Mucosa of descending colon (tissue), 3 donors: Measurements from ENCODE around the gene METTL8. TPM values are rescaled to one million over a fixed set of nuclear protein-coding genes. Genes with fewer than 3 reads are reported as not detected.

Experiments
- ATAC-seq: fragments of 200-7000 bp; cut with Tn5 transposase; one replicate; pipeline ENCODE4 v1.9.1; 2020; ENCODE audit warnings: mild to moderate bottlenecking, moderate library complexity
- DNase-seq, 3 donors: peaks; one replicate each; pipeline ENCODE4 v3.0.0-alpha.2; 2020
- H3K36me3 ChIP-seq: fragments of 200-600 bp; one replicate; pipeline ENCODE4 v1.8.0; 2021; ENCODE audit warnings: low read depth, mild to moderate bottlenecking
- H3K4me1 ChIP-seq: fragments of 200-600 bp; one replicate; pipeline ENCODE4 v1.8.0; 2021; ENCODE audit warnings: low read depth, mild to moderate bottlenecking
- H3K4me3 ChIP-seq: fragments of 200-600 bp; one replicate; pipeline ENCODE4 v1.8.0; 2021; ENCODE audit warnings: mild to moderate bottlenecking
- H3K9me3 ChIP-seq: fragments of 200-600 bp; one replicate; pipeline ENCODE4 v1.8.0; 2021; ENCODE audit warnings: mild to moderate bottlenecking
- intact Hi-C, 2 donors: fragments of 100-400 bp; cut with DNase I in 1 of 2; cut with micrococcal nuclease in 1 of 2; formaldehyde crosslinking; loops; one replicate each; pipeline versions ENCODE4 v1.11.0 to v1.11.1; 2022; cut with DNase I, micrococcal nuclease
- long read RNA-seq, 2 donors: library from polyadenylated mRNA; unstranded; transcript quantifications; one replicate each; pipeline ENCODE4 v2.0.0, GENCODE V29; 2019 to 2021
- total RNA-seq, 3 donors: library from RNA; stranded (reverse); fragmentation: NEBNext Ultra II Directional in 2 of 3; extraction: Animal tissue kit (Norgen Biotek cat#: 25700) in 2 of 3; gene quantifications; one replicate each; pipeline versions ENCODE4 v1.2.1 to v1.2.4, GENCODE V29; 2021 to 2023
- TF ChIP-seq, protein P1 (sequence below): fragments of 200-600 bp; IDR thresholded peaks from one replicate; pipeline ENCODE4 v1.8.0; 2022; ENCODE audit warnings: antibody characterized with exemption, mild to moderate bottlenecking
- donor health status: DM: no; HTN: no; CAD: no; lungs with moderate emphysema.
- donor health status: DM: no; HTN: no; CAD: no.
- donor health status: DM: no; HTN: yes; CAD: no.

The METTL8 gene, protein sequence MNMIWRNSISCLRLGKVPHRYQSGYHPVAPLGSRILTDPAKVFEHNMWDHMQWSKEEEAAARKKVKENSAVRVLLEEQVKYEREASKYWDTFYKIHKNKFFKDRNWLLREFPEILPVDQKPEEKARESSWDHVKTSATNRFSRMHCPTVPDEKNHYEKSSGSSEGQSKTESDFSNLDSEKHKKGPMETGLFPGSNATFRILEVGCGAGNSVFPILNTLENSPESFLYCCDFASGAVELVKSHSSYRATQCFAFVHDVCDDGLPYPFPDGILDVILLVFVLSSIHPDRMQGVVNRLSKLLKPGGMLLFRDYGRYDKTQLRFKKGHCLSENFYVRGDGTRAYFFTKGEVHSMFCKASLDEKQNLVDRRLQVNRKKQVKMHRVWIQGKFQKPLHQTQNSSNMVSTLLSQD
- 10 to 100 TPM; 15.9 to 44.9 (median 20.7) TPM for total RNA-seq
- long read RNA-seq, donor 1, full-length matches to known transcripts: 5 of 22 reads
- long read RNA-seq, donor 1, partial matches to known transcripts: 0 of 22 reads
- long read RNA-seq, donor 1, other reads (novel, unspliced or antisense): 17 of 22 reads
- long read RNA-seq, donor 2, full-length matches to known transcripts: 2 of 7 reads
- long read RNA-seq, donor 2, partial matches to known transcripts: 1 of 7 reads
- long read RNA-seq, donor 2, other reads (novel, unspliced or antisense): 4 of 7 reads

DNA sequence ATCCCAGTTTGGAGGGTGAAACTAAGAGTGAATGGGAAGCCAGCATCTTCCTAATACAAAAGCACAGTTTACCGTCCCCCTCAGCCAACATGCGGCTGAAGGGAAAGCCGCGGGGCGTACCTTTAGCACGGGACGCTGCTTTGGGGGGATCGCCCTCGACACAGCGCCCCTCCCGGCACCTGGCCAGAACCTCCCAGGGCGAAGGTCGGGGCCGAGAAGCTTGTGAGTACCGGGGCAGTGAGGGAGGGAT lies at the start of gene METTL8:
Gene METTL8 (minus strand): TSS at position 228 of the 250 bp plus-strand sequence. CDS start 41,805 bp downstream, outside the sequence.
- no peaks in the 10 kb centered on the region for H3K36me3 ChIP-seq
- peak within 1 kb of the TSS; percentile 41 for H3K4me3 ChIP-seq
- ATAC-seq: no peak
- intact Hi-C loops: loop anchor here in 1 of 2 donors (10.0 kb wide), 1 partner anchor 269 kb away; the partner anchor contains the start of gene TLK1
- DNase-seq: no peak
- TF ChIP-seq, protein P1, sequence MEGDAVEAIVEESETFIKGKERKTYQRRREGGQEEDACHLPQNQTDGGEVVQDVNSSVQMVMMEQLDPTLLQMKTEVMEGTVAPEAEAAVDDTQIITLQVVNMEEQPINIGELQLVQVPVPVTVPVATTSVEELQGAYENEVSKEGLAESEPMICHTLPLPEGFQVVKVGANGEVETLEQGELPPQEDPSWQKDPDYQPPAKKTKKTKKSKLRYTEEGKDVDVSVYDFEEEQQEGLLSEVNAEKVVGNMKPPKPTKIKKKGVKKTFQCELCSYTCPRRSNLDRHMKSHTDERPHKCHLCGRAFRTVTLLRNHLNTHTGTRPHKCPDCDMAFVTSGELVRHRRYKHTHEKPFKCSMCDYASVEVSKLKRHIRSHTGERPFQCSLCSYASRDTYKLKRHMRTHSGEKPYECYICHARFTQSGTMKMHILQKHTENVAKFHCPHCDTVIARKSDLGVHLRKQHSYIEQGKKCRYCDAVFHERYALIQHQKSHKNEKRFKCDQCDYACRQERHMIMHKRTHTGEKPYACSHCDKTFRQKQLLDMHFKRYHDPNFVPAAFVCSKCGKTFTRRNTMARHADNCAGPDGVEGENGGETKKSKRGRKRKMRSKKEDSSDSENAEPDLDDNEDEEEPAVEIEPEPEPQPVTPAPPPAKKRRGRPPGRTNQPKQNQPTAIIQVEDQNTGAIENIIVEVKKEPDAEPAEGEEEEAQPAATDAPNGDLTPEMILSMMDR: peak; percentile 30
- H3K4me1 ChIP-seq: peaks cover 15% of the 10 kb centered on the region
- no peaks in the 10 kb centered on the region for H3K9me3 ChIP-seq

DNA sequence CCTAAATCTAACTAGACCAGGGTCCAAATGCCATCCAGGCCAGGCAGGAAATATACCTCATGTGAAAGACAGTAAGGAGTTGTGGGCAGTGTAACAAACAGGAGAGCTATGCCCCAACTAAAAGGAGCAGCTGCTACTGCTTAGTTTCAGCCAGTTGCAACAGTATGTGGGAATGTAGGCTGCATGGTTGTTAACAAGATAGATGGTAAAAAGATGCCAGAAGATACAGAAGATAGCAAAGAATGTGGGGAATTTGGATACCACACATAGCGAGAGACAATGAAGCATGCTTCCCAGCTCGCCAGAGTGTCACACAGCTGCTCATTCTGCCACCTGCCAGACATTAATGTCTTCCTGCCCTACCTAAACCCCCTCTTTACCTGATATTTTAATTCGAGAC lies 49.1 kb upstream of the METTL8 start:
- TF ChIP-seq, protein P1: no peak
- Histone ChIP-seq H3K9me3 (no peaks in the 10 kb centered on the region), H3K4me3 (no peak overlapping the region), H3K4me1 (no peaks in the 10 kb centered on the region), H3K36me3 (no peaks in the 10 kb centered on the region)
- DNase-seq (no peak), ATAC-seq (no peak)
- intact Hi-C loops: no loop called here

GRCh38 chr2:171482308-171482707 lies 48.5 kb upstream of the METTL8 start:
- TF ChIP-seq, protein P1: no peak
- intact Hi-C loops: no loop called here
- ATAC-seq (no peak), DNase-seq (no peak)
- Histone ChIP-seq H3K36me3 (no peaks in the 10 kb centered on the region), H3K4me3 (no peak overlapping the region), H3K4me1 (no peaks in the 10 kb centered on the region), H3K9me3 (no peaks in the 10 kb centered on the region)

DNA sequence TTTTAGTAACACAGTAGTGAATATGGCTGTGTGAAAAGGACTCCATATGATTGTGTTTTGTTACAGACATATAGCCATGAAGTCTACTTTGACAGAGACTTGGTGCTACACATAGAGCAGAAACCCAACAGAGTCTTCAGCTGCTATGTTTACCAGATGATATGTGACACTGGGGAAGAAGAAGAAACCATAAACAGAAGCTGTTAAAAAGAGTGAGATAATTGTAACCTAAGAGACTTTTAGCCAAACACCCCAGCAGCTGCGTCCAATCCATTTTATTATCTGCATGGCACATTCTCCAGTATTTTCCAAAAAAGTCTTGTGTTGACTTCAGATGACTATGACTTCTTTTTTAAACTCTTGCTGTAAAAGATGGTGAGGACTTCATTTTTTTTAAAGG lies 47.1 kb upstream of the METTL8 start:
- no peak for ATAC-seq

DNA sequence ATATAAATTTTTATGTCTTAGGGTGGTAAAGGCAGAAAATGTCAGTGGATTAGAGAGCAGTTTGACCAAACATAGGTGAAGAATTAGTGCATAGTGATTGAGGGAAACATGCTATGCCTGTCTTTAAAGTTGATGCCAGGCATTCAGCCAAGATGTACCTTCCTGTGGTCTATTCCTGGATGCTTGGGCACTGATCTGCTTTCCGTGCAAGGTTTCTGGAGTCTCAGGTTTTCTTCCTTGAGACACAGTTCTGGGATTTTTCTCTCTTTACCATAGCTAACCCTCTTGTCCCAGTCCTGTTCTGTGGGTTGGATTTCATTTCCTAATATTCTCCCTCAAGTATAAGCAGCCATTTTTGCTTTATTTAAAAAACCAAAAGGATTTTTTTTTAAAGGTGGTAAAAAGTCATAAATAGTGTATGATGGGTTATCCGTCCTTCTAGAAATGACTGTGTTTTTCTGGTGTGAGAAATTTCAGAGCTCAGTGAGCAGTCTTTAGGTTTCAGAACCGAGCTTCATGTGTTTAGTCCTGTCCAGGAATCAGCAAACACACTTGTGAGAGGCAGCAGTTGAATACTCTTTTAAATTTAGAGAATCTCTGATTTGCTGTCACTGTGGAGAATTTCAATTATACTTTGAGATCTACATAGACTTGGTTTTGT lies 45.5 kb upstream of the METTL8 start:
- TF ChIP-seq, protein P1: no peak
- Histone ChIP-seq H3K4me1 (no peaks in the 10 kb centered on the region), H3K36me3 (no peaks in the 10 kb centered on the region), H3K9me3 (no peaks in the 10 kb centered on the region), H3K4me3 (no peak overlapping the region)
- ATAC-seq (no peak), DNase-seq (no peak)
- intact Hi-C loops: no loop called here

More for the DNA sequence above, 47.1 kb upstream of the METTL8 start:
- Histone ChIP-seq H3K36me3 (no peaks in the 10 kb centered on the region), H3K4me3 (no peak overlapping the region), H3K9me3 (no peaks in the 10 kb centered on the region), H3K4me1 (no peaks in the 10 kb centered on the region)
- intact Hi-C loops: no loop called here
- TF ChIP-seq, protein P1: no peak
- DNase-seq: no peak
